CD14-positive monocyte (primary cell): Measurements from ENCODE around the gene RPL27A. TPM values are rescaled to one million over a fixed set of nuclear protein-coding genes. Genes with fewer than 3 reads are reported as not detected.

Source experiments
- DNase-seq, 3 donors: peaks; one replicate each; pipeline ENCODE4 v3.0.0-alpha.2; 2011 to 2022
- H2AFZ ChIP-seq: 2 replicates; pipeline ENCODE4 v1.6.0; 2012; ENCODE audit warnings: mild to moderate bottlenecking, low read depth, low read length, inconsistent platforms; ENCODE audit not compliant: insufficient read depth, poor library complexity, severe bottlenecking
- H3K27ac ChIP-seq, 2 donors: 1 replicate in 1 of 2; 2 replicates in 1 of 2; pipeline ENCODE4 v1.5.1; 2012 to 2013; ENCODE audit warnings: low read length in 2 of 2, control low read depth in 1 of 2, inconsistent platforms in 1 of 2, low read depth in 1 of 2, mild to moderate bottlenecking in 1 of 2
- H3K27me3 ChIP-seq, 2 donors: one replicate each; pipeline versions ENCODE4 v1.6.0 to v1.6.1; 2011 to 2013; ENCODE audit warnings: low read length in 2 of 2; ENCODE audit not compliant: control insufficient read depth in 2 of 2, insufficient read depth in 2 of 2
- H3K36me3 ChIP-seq, 2 donors: replicated peaks in 1 of 2; 1 replicate in 1 of 2; 2 replicates in 1 of 2; pipeline versions ENCODE4 v1.5.1 to v1.6.1; 2012 to 2013; ENCODE audit warnings: low read length in 2 of 2, control low read depth in 1 of 2, inconsistent platforms in 1 of 2, mild to moderate bottlenecking in 1 of 2; ENCODE audit not compliant: insufficient read depth in 2 of 2, control insufficient read depth in 1 of 2
- H3K4me1 ChIP-seq, 2 donors: 1 replicate in 1 of 2; 2 replicates in 1 of 2; pipeline versions ENCODE4 v1.5.1 to v1.6.1; 2012 to 2013; ENCODE audit warnings: low read length in 2 of 2, control low read depth in 1 of 2, inconsistent platforms in 1 of 2, mild to moderate bottlenecking in 1 of 2, moderate library complexity in 1 of 2; ENCODE audit not compliant: insufficient read depth in 2 of 2, control insufficient read depth in 1 of 2
- H3K4me2 ChIP-seq: replicated peaks from 2 replicates; pipeline ENCODE3; 2012; ENCODE audit warnings: low read length, moderate library complexity, mild to moderate bottlenecking; ENCODE audit not compliant: poor library complexity, severe bottlenecking; ENCODE audit errors: extremely low read depth
- H3K4me3 ChIP-seq, 3 experiments: fragments of 200-600 bp in 1 of 3; sonication (generic) in 1 of 3; replicated peaks in 1 of 3; 1 replicate in 2 of 3; 2 replicates in 1 of 3; pipeline ENCODE4 v1.5.1; 2011 to 2013; ENCODE audit warnings: low read length in 3 of 3, mild to moderate bottlenecking in 3 of 3, control low read depth in 2 of 3, low read depth in 2 of 3, inconsistent platforms in 1 of 3, moderate library complexity in 1 of 3
- H3K79me2 ChIP-seq: 2 replicates; pipeline ENCODE4 v1.6.0; 2012; ENCODE audit warnings: mild to moderate bottlenecking, control low read depth, inconsistent platforms, low read length, moderate library complexity; ENCODE audit not compliant: insufficient read depth
- H3K9ac ChIP-seq: 2 replicates; pipeline ENCODE4 v1.6.0; 2017; ENCODE audit warnings: low read length, mild to moderate bottlenecking; ENCODE audit not compliant: insufficient read depth, poor library complexity, severe bottlenecking
- H3K9me3 ChIP-seq, 2 donors: replicated peaks in 1 of 2; 1 replicate in 1 of 2; 2 replicates in 1 of 2; pipeline versions ENCODE4 v1.5.1 to v1.6.1; 2012 to 2013; ENCODE audit warnings: low read length in 2 of 2, control low read depth in 1 of 2; ENCODE audit not compliant: control insufficient read depth in 1 of 2, insufficient read depth in 1 of 2
- H4K20me1 ChIP-seq: 2 replicates; pipeline ENCODE4 v1.6.0; 2012; ENCODE audit warnings: mild to moderate bottlenecking, low read length, control low read depth, moderate library complexity; ENCODE audit not compliant: insufficient read depth
- H3K27ac Mint-ChIP-seq, 7 donors: one replicate each; pipeline ENCODE4 v1.8.0; 2020; ENCODE audit warnings: mild to moderate bottlenecking in 7 of 7, mixed read lengths in 7 of 7, moderate library complexity in 6 of 7, inconsistent platforms in 2 of 7
- H3K27me3 Mint-ChIP-seq, 3 donors: one replicate each; pipeline ENCODE4 v1.8.0; 2021 to 2022; ENCODE audit warnings: low read depth in 3 of 3, mild to moderate bottlenecking in 3 of 3, mixed read lengths in 3 of 3, moderate library complexity in 3 of 3, inconsistent platforms in 1 of 3
- H3K36me3 Mint-ChIP-seq, 2 donors: one replicate each; pipeline ENCODE4 v1.8.0; 2020; ENCODE audit warnings: mixed read lengths in 2 of 2, inconsistent platforms in 1 of 2, mild to moderate bottlenecking in 1 of 2
- H3K4me1 Mint-ChIP-seq: one replicate; pipeline ENCODE4 v1.8.0; 2020; ENCODE audit warnings: mild to moderate bottlenecking, mixed read lengths
- H3K4me3 Mint-ChIP-seq, 2 donors: one replicate each; pipeline ENCODE4 v1.8.0; 2020; ENCODE audit warnings: mild to moderate bottlenecking in 2 of 2, mixed read lengths in 2 of 2, moderate library complexity in 1 of 2
- H3K9me3 Mint-ChIP-seq, 7 donors: one replicate each; pipeline ENCODE4 v1.8.0; 2020 to 2022; ENCODE audit warnings: mixed read lengths in 7 of 7, mild to moderate bottlenecking in 6 of 7, moderate library complexity in 6 of 7, inconsistent platforms in 2 of 7
- WGBS: methylation state at CpG from one replicate; pipeline ENCODE4 v1.1.5; 2013; ENCODE audit warnings: missing lambda C conversion rate; ENCODE audit not compliant: insufficient coverage; 5-methylcytosine and 5-hydroxymethylcytosine counted together
- intact Hi-C, 2 donors: fragments of 100-400 bp; cut with micrococcal nuclease; formaldehyde crosslinking; loops; one replicate each; pipeline versions ENCODE4 v1.15.0 to v1.15.1; 2023
- polyA plus RNA-seq, 3 donors: library from polyadenylated mRNA; depleted of rRNA in 1 of 3; unstranded in 2 of 3; stranded (reverse) in 1 of 3; fragments of 300-500 nt in 2 of 3; fragments of >200 nt in 1 of 3; fragmentation: Illumina TruSeq in 2 of 3; gene quantifications; 1 replicate in 2 of 3; 2 replicates in 1 of 3; pipeline ENCODE4 v1.2.3, GENCODE V29; 2012 to 2021
- TF ChIP-seq, protein P1 (sequence below): fragments of 200-600 bp; IDR thresholded peaks from one replicate; pipeline ENCODE4 v1.8.0; 2022; ENCODE audit warnings: antibody characterized with exemption, mild to moderate bottlenecking

Gene RPL27A
- polyA plus RNA-seq, 3 donors: 572 to 1,233 (median 1,091) TPM

DNA sequence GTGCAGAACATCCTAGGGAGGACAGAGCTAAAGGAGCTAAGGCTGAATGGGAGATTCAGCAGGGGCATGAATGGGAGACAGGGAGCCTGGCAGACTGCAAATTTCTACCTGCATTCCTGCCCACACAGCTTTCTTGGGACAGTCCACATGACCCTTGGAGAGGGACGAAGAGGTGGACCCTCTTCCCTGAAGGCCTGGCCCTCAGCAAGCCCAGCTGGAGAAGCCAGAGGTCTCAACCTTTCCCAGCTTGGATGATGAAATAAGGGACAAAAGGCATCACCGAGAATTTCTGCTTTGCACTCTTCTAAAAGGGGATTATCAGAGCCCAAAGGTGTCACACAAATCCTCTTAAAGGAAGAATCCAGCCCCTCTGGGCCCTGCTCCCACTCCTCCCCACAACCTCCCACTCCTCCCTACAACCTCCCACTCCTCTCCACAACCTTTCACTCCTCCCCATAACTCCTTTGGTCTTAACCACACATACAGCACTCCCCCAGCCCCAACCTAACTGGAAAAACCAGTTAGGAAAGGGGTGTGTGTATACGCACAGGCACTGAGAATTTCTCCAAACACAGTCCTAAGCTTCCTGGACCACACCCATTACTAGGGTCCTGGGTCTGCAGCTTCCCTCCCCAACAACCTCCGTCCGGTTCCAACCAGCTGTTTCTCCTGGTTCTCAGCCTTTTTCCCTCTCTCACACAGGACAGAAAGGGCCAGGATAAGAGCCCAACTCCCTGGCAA, 38.4 kb downstream of the RPL27A start:
- no peak overlapping the region for H3K27ac ChIP-seq
- H3K9me3 ChIP-seq: no peaks in the 10 kb centered on the region
- Mint-ChIP-seq H3K27me3 (peaks cover 2 to 3% (median 2%) of the 10 kb centered on the region in 3 donors), H3K9me3 (peaks cover 0 to 2% (median 0%) of the 10 kb centered on the region in 7 donors), H3K36me3 (no peaks in the 10 kb centered on the region), H3K4me3 (no peak overlapping the region), H3K4me1 (peaks cover 16% of the 10 kb centered on the region), H3K27ac (peak overlapping the region in 1 of 7 donors; percentile 40)
- H4K20me1 ChIP-seq: no peaks in the 10 kb centered on the region
- no peak overlapping the region for H3K4me3 ChIP-seq
- intact Hi-C loops: no loop called here
- H2AFZ ChIP-seq: no peak overlapping the region
- H3K4me1 ChIP-seq: peaks cover 11 to 18% of the 10 kb centered on the region in 2 donors
- no peak overlapping the region for H3K4me2 ChIP-seq
- H3K9ac ChIP-seq: no peak overlapping the region
- WGBS: 80% methylated on average over 1 of the region's 5 CpGs
- H3K27me3 ChIP-seq: no peaks in the 10 kb centered on the region
- TF ChIP-seq, protein P1, sequence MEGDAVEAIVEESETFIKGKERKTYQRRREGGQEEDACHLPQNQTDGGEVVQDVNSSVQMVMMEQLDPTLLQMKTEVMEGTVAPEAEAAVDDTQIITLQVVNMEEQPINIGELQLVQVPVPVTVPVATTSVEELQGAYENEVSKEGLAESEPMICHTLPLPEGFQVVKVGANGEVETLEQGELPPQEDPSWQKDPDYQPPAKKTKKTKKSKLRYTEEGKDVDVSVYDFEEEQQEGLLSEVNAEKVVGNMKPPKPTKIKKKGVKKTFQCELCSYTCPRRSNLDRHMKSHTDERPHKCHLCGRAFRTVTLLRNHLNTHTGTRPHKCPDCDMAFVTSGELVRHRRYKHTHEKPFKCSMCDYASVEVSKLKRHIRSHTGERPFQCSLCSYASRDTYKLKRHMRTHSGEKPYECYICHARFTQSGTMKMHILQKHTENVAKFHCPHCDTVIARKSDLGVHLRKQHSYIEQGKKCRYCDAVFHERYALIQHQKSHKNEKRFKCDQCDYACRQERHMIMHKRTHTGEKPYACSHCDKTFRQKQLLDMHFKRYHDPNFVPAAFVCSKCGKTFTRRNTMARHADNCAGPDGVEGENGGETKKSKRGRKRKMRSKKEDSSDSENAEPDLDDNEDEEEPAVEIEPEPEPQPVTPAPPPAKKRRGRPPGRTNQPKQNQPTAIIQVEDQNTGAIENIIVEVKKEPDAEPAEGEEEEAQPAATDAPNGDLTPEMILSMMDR: no peak
- no peaks in the 10 kb centered on the region for H3K36me3 ChIP-seq
- no peak for DNase-seq
- H3K79me2 ChIP-seq: no peaks in the 10 kb centered on the region

DNA sequence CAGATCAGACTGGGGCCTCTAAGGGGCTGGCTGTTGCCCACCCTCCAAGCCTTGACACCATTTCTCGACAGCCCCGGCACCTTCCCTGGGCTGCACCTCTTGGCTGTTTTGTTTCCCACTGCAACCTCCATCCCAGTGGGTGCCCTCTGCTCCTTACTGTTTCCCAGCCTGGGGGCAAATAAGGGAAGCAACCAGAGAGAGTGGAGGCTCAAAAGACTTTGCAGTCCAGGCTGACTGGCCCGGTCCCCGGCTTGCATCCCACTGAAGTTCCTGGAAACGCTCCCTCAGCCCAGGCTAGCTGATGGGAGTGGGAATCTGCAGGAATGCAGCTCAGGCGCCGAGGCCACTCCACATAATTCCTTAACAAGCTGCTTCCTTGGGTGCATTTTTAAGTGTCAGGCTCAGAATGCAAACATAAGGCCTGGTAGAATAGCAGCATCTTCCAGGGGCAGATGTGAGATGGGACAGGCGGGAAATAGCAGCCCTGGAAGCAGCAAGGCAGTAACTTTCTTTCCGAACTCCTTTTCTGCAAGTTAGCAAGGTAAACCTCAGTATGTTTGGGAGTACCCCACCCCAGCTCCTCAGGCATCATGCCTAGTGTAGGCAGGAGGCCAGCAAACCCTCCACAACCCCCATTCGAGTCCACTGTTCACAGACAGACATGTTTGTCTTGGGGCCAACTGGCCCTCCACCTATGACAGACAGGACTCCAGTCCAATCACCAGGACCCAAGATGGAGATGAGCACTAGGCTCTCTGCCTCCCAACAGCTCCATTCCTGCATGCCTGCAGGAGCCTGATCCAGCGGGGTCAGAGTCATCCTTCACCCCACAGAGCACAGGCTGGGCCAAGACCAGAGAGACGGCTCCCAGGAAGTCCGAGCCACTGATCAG, 39.3 kb downstream of the RPL27A start:
- no peak for DNase-seq
- Mint-ChIP-seq H3K36me3 (no peaks in the 10 kb centered on the region), H3K4me3 (no peak overlapping the region), H3K27ac (peak overlapping the region in 1 of 7 donors; percentile 40), H3K9me3 (peaks cover 0 to 2% (median 0%) of the 10 kb centered on the region in 7 donors), H3K4me1 (peaks cover 16% of the 10 kb centered on the region), H3K27me3 (peaks cover 2 to 3% (median 3%) of the 10 kb centered on the region in 3 donors)
- peaks cover 11 to 17% of the 10 kb centered on the region in 2 donors for H3K4me1 ChIP-seq
- no peak overlapping the region for H3K9ac ChIP-seq
- H3K79me2 ChIP-seq: no peaks in the 10 kb centered on the region
- H4K20me1 ChIP-seq: no peaks in the 10 kb centered on the region
- H3K27ac ChIP-seq: no peak overlapping the region
- no peak overlapping the region for H2AFZ ChIP-seq
- H3K4me3 ChIP-seq: no peak overlapping the region
- H3K27me3 ChIP-seq: no peaks in the 10 kb centered on the region
- H3K36me3 ChIP-seq: no peaks in the 10 kb centered on the region
- WGBS: 93% methylated on average over 8 of the region's 13 CpGs
- intact Hi-C loops: no loop called here
- H3K4me2 ChIP-seq: no peak overlapping the region
- no peaks in the 10 kb centered on the region for H3K9me3 ChIP-seq
- TF ChIP-seq, protein P1: no peak
